ENCODE data around the gene ACOX1.

Gene ACOX1

DNA sequence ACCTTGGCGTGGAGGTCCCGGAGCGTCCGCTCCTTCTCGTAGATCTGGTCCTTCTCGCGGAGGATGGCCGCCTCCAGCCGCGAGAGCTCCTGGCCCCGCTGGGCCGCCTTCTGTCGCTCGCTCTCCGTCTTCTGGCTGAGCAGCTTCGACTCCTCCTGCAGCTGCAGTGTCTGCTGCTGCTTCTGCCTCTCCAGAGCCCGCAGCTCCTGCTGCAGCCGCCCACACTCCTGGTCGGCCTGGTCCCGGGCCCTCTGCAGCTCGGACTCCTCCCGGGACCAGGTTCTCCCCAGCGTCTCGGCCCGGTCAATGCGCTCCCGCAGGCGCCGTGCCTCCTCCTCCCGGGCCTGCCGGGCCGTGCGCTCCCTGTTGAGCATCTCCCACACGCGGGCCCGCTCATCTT, 29.2 kb upstream of the ACOX1 start:
- no peak for DNase-seq

DNA sequence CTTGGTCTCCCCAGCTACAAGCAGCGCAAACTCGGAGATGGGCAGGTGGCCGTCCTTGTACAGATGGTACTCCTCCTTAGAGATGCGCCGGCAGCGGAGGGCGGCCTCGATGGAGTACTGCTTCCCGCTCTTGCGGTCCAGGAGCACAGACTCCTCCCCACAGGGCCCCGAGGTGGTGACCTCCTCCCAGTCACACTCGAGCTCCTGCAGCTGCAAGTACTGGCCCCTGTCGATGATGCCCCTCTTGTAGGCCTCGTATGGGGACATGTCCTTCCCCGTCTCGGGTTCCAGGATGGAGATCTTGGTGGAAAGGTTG, 28.8 kb upstream of the ACOX1 start:
- no peak for DNase-seq

DNA sequence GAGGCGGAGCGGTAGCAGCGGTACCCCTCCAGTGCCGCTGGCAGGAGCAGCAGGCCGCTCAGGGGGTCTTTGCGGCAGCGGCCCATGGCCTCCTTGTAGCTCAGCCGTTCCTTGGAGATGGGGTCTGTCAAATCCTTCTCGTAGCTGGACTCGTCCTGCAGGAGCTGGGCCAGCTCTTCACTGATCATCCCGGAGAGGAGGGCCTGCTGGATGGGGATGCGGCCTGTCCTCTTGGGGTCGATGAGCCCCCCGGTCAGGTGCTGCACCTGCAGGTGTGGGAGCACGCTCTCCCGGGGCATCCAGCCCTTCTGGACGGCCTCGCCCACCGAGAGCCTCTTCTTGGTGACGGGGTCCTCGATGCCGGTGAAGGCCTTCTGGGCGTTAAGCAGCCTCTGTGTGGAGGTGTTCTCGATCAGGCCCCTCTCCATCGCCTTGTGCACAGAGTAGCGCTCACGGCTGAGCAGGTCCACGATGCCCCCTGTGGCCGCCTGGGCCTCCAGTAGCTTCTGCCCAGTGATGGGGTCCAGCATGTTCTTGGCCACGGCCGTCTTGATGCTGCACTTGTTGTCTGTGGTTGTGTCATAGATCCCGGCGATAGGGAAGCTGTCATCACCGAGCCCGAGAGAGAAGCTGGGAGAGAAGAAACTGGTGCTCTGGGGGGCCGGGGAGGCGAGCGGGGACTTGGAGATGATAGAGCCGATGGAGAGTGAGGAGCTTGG, 28.3 kb upstream of the ACOX1 start:
- DNase-seq = no peak

DNA sequence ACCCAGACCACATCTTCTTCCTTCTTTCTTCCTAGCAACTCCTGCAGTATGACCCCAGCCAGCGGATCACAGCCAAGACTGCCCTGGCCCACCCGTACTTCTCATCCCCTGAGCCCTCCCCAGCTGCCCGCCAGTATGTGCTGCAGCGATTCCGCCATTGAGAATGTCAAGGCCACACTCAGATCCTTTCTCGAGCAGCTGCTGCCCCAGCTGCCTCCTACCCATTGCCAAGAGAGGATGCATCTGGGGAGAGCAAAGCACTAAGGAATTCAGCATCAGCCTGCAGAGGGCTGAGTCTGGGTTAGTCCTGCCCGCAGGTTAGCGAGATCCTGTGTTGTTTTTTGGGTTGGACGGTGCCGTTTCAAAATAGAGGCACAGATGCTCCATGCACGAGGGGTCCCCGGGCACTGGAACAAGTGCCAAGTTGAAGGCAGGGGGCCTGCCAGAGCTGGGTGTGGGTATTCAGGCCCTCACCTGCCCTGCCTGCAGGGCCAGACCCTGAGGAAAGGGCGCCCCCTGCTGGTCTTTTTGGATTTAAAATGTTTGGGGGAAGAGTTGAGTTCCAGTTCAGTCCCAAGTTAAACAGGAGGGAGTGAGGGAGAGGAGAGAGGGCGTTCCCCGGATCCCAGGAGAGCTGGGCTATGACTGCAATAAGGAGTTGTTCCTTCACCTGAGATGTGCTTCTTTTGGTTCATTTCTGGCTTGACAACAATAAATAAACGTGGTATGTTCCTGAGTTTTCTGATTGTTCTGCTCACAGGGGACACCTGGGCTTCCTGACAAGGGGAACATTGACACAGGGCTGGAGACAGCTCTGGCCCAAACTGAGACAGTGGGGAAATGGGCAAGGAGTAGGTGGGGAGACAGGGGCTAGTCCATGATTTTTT, 26.5 kb upstream of the ACOX1 start:
- DNase-seq = peak; percentile 82

DNA sequence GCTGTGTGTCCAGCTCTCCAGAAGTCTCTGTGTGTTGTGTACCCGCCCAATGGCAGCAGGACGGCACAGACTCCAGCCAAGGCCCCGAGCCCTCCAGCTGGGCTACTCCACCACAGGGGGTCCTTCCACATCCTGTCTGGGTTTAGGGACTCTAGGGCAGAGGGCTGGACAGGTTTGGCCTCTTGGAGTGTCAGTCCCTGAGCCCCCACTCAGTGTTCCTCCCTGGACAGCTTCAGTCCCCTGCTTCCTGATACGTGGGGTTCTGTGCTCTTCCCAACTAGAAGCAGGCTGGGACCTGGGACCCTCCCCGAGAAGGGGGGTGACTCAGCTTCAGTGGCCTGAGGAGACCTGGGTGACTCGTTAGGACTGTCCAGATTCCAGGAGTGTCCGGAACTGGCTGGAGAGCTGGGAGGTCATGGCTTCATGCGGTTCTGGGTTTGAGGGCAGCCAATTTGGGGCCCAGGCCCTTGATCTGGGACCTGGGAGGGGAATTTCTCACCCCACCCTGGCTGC, 25.8 kb upstream of the ACOX1 start:
- DNase-seq = no peak

DNA sequence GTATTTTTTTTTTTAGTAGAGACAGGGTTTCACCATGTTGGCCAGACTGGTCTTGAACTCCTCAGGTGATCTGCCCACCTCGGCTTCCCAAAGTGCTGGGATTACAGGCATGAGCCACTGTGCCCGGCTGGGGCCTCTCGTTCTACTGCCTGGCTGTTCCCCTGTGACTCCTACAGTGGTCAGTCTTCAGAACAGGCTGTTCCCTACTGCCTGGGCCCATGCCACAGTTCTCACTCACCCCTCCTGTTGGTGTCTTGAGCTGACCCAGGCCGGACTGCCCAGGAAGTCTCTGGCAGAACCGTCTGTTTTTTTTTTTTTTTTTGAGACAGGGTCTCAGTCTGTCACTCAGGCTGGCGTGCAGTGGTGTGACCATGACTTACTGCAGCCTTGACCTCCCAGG, 24.9 kb upstream of the ACOX1 start:
- DNase-seq = no peak

DNA sequence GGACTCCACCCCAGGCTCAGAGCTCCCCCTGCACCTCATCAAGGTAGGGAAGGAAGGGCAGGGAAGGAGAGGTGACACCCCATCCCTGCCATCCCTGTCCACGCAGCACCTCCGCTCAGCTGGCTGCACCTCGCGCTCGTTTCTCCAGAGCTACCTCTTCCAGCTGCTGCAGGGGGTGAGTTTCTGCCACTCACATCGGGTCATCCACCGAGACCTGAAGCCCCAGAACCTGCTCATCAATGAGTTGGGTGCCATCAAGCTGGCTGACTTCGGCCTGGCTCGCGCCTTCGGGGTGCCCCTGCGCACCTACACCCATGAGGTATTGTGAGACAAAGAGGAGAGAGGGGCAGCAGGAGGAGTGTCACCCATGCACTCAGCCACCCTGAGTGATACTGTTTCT, 23.1 kb upstream of the ACOX1 start:
- DNase-seq = no peak

DNA sequence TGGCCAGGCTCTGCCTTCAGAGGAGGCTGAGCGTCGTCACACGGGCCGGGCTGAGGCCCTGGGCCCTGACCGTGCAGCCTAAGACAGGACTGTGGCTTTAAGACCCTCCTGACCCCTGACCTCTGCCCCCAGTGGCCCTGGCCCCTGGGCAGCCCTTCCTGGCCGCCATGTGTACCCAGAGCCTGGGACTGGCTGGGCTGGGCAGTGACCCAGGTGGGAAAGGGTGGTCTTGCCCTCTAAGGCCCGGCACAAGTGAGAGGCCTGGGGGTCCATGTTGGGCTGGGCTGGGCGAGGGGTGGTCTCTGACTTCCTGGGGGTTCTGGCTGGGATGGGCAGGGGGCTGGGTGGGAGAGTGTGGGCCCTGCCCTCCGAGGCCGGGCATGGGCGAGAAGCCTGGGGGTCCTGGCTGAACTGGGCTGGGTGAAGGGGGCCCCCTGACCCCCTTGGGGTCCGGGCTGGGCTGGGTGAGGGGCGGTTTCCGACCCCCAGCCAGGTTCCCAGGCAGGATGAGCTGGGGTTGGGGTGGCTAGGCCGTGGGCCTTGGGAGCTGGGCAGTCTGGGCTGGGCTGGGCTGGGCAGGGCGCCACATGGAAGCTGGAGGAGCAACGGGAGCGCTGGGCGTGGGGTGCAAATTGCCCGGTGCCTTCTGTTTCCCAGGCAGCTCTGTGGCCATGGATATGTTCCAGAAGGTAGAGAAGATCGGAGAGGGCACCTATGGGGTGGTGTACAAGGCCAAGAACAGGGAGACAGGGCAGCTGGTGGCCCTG, 22.0 kb upstream of the ACOX1 start, which contains the start of gene CDK3:
Gene CDK3 (plus strand): TSS at position 101 of the 767 bp plus-strand sequence. CDS start 571 bp downstream, at position 672.
- no peak for DNase-seq

DNA sequence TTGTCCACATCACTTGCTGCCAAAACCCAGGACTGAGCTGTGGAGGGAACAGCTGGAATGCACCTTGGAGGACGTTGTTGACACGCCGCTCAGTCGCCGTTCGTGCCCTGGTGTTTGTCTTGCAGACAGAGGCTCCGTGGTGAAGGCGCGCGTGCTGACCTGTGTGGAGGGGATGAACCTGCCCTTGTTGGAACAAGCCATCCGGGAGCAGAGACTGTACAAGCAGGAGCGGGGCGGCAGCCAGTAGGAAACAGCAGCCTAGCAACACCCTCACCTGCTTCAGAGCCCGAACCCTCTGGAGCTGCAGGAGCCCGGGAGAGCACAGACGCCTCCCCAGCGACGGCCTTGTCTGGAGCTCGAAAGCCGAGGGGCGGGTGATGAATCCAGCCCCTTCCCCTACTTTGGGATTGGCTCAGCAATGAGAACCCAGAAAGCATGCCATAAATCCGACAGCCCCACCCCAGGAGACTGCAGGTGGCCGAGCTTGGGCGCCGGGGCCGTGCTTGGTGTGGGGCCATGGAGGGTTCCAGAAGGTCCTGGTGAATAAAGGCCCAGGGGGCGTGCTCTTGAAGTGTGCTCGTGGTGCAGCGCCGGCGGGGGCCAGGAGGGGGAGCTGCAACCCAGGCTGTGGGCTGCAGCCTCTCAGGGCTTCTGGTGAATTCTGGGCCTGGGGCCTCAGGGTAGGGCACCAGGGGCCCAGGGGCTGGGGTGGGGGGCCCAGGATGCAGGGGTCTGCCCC, 21.2 kb upstream of the ACOX1 start:
- peak; percentile 64 for DNase-seq

DNA sequence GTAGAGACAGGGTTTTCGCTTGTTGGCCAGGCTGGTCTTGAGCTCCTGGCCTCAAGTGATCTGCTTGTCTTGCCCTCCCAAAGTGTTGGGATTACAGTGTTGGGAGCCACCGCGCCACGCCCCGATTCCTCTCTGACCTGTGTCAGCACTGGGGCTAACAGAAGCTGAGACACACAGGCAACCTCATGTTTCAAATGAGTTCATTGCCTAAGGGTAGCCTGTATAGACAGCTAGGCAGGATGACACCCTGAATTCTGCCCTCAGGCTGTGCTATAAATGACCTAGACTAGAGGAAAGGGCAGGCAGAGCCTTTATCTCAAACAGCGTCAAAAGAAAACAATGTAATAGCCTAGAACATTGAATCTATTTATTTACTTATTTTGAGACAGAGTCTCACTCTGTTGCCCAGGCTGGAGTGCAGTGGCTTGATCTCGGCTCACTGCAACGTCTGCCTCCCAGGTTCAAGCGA, 19.4 kb upstream of the ACOX1 start:
- no peak for DNase-seq

DNA sequence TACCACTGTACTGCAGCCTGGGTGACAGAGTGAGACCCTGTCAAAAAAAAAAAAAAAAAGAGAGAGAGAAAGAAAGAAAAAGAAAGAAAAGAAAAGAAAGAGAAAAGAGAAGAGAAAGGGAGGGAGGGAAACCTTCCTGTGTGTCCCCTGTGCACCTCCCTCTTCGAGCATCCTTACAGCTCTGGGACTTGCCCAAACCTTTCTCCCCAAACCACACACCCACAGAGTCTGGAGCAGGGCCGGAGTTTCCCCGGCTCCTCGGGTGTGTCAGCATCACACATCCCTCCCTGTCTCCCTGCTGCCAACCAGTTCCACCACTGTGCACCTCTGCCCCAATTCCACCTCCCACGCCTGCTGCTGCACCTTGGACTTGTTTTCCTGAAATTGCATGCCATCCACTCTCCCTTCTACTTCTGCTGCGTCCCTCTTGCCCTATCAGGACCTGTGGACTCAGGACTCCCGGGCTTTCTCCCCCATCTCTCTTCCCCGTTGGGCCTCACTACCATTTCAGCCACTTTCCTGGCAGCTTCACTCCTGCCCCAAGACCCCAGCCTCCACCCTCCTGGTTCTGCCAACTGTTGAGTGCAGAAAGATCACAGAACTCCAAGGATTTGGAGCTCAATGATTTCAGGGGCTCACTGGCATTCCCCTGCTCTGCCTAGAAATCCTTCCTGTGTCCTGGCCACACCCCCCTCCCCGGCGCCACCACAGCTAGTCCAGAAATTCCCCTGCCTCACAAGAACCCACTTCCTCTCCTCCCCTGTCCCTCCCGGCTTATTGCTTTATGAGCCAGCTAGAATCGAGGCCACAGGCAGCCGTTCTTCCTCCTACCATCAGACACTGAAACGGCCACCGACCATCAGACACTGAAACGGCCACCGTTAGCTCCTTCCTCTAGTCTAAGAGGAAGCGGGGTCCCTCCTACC, 18.0 kb upstream of the ACOX1 start:
- peak; percentile 42 for DNase-seq

DNA sequence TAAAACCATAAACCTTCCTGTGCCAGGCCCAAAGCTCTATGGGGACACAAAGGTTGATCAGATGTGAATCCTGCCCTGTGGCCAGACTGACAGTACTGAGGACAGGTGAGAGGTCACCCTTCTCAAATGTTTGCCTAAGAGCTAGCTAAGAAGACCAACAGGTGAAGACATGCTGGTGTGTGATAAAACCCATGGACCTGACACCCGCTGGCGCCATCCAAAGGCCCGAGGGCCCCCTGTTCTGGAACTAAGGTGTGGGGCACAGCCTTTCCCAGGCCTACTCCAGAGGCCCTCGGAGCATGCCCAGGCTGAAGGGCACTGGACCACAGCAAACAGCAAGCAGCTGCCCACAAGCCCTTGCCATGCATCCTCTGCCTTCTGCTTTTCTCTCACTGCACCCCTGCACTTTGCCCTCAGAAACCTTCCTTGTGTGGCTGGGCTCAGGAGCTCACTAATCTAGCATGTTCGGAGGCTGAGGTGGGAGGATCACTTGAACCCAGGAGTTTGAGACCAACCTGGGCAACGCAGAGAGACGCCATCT, 16.5 kb upstream of the ACOX1 start:
- no peak for DNase-seq

DNA sequence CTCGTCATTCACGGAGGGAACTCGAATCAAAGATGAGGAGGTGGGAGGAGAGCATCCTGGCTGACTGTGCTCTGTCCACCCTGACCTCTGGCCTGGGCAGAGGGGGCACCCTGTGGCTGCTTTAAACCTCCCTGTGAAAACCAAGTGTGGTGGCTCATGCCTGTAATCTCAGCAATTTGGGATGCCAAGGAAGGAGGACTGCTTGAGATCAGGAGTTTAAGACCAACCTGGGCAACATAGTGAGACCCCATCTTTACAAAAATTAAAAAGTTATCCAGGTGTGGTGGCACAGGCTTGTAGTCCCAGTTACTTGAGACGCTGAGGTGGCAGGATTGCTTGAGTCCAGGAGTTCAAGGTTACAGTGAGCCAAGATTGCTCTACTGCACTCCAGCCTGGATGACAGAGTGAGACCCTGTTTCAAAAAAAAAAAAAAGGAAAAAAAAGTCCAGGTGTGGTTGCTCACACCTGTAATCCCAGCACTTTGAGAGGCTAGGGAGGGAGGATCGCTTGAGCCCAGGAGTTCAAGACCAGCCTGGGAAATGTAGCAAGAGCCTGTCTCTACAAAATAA, 15.9 kb upstream of the ACOX1 start:
- DNase-seq = no peak

DNA sequence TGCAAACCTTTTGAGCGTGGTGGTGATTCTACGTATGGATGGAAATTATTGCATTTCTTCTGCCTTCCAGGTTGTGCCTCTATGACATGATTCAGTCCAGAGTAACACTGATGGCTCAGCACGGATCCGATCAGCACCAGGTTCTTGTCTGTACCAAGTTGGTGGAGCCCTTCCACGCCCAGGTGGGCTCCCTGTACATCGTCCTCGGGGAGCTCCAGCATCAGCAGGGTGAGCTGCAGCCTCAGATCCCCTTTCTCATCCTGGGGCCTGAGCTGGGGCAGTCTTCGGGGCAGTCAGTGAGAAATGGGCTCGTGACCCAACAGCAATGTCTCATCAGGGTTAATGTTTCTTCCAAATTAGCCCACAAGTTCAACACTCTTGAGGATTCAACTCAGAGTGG, 12.4 kb upstream of the ACOX1 start:
- no peak for DNase-seq

DNA sequence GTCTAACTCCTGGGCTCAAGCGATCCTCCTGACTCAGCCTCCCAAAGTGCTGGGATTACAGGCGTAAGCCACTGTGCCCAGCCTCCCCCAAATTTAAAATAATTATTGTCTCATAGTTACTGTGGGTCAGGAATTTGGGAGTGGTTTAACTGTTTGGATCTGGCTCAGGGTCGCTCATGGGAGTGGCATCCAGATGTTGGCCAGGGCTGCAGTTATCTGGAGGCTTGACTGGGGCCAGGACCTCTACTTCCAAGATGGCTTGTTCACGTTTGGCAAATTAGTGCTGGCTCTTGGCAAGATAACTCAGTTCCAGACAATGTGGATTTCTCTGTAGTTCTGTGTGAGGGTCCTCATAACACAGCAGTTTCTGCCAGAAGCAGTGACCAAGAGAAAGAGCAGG, 8.1 kb upstream of the ACOX1 start:
- DNase-seq = no peak

DNA sequence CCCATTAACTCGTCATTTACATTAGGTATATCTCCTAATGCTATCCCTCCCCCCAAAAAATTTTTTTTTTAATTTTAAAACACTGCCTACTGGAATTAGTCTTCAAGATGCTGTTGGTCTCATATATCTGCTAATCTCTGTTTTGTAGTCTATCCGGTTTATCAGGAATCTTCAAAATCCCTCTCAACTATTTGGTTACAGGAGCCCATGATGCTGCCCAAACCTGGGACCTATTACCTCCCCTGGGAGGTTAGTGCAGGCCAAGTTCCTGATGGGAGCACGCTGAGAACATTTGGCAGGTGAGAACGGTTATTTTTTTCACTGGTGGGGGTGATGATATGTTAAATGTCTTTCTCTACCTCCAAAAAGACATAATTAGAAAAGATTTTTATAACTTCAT, 7.0 kb upstream of the ACOX1 start:
- no peak for DNase-seq

DNA sequence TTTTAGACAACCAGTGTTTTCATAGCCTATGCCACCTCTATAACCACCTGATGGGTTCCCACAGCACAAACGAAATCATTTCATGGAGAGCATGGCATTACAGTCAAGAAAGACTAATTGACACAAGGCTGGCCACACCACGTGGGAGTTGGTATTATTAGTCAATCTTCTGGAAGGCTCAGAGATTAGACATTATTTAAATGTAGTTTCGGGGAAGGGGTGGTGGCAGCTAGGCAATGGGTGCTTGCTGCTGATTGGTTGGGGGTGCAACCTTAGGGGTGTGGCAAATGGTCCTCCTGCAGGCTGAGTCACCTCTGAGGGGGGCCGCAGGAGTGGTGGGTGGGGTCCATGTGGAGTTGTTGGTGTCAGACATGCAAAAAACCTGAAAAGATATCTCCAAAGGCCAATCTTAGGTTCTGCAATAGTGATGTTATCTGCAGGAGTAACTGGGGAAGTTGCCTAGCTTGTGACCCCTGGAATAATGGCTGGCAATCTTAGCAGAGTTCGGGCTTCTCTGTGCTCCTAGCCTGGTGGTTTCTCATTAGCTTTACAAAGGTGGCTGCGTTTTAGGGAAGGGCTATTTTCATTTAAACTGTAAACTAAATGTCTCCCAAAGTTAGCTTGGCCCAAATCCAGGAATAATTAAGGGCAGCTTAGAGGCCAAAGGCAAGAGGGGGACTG, 4.7 kb upstream of the ACOX1 start:
- DNase-seq = no peak

DNA sequence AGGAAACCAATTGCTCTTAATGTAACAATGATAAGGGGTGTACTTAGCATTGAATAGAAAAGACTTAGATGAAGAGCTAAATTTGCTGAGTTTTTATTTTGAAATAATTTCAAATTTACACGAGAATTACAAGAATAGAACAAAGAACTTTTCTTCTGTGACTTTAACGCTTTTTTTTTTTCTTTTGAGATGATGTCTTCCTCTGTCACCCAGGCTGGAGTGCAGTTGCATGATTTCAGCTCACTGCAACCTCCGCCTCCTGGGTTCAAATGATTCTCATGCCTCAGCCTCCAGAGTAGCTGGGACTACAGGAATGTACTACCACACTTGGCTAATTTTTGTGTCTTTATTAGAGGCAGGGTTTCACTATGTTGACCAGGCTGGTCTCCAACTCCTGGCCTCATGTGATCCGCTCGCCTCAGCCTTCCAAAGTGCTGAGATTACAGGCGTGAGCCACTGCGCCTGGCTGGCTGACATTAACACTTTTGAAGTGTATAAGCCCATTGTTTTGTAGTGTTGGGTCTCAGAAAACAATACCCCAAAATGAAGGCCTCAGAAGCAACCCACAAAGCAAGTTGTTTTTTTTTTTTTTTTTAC, 2.2 kb upstream of the ACOX1 start:
- DNase-seq = no peak

DNA sequence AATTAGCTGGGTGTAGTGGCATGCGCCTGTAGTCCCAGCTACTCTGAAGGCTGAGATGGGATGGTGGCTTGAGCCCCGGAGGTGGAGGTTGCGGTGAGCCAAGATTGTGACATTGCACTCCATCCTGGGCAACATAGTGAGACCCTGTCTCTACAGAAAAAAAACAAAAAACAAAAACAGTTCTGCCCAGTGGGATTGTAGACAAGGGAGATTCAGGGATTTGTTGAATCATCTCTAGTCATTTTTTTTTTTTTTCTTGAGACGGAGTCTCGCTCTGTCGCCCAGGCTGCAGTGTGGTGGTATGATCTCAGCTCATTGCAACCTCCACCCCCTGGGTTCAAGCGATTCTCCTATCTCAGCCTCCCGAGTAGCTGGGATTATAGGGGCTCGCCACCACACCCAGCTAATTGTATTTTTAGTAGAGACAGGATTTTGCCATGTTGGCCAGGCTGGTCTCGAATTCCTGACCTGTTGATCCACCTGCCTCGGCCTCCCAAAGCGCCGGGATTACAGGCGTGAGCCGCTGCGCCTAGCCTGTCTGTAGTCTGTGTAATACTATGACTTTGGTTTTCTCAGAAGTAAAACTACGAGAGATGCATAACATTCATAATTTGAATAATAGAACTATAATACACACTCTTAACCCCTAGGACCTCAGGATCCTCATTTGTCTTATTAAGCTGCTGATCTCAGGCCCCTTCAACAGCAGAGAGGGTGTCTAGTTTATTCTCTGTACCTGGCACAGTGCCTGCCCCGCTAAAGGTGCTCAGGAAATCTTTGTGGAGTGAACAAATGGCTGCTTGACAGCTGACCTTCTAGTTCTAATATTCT, 1.4 kb upstream of the ACOX1 start:
- DNase-seq = no peak

Measured in activated naive CD4-positive, alpha-beta T cell treated with Interleukin-2 at 50 U/mL for 16 hours (primary cell).